HepG2 (cell line): ENCODE results near the gene PDCD2. TPM values are rescaled to one million over a fixed set of nuclear protein-coding genes. Genes with fewer than 3 reads are reported as not detected.

Experiments
- CBX1 ChIP-seq: IDR thresholded peaks from one replicate; pipeline ENCODE4 v1.6.1; 2016; ENCODE audit warnings: antibody characterized with exemption, low read depth
- GTF2F1 ChIP-seq: fragments of 150-350 bp; IDR thresholded peaks from 2 replicates; pipeline ENCODE4 v1.6.1; 2014; ENCODE audit warnings: low read length
- HNF4A ChIP-seq: sonication (generic); formaldehyde crosslinking; IDR thresholded peaks from 2 replicates; pipeline ENCODE4 v1.4.0; 2020; ENCODE audit warnings: missing genetic modification reagents
- HOXD1 ChIP-seq: sonication (generic); formaldehyde crosslinking; IDR thresholded peaks from 2 replicates; pipeline ENCODE4 v1.5.0; 2020; ENCODE audit warnings: missing genetic modification reagents
- JUNB ChIP-seq: sonication (generic); formaldehyde crosslinking; IDR thresholded peaks from 2 replicates; pipeline ENCODE4 v1.8.0; 2022; ENCODE audit warnings: missing genetic modification reagents, mild to moderate bottlenecking, borderline replicate concordance
- MEIS2 ChIP-seq: sonication (generic); formaldehyde crosslinking; IDR thresholded peaks from 2 replicates; pipeline ENCODE4 v1.9.0; 2021; ENCODE audit warnings: mild to moderate bottlenecking, missing genetic modification reagents
- NFE2L2 ChIP-seq: fragments of 150-350 bp; IDR thresholded peaks from 2 replicates; pipeline ENCODE4 v1.6.1; 2014; ENCODE audit warnings: low read length
- NFYB ChIP-seq: sonication (generic); formaldehyde crosslinking; IDR thresholded peaks from 2 replicates; pipeline ENCODE4 v1.4.0; 2020; ENCODE audit warnings: missing genetic modification reagents
- PAX8 ChIP-seq: sonication (generic); formaldehyde crosslinking; IDR thresholded peaks from 2 replicates; pipeline ENCODE4 v1.8.0; 2022; ENCODE audit warnings: mild to moderate bottlenecking, missing genetic modification reagents, borderline replicate concordance
- PRPF4 ChIP-seq: fragments of 200-400 bp; formaldehyde crosslinking; IDR thresholded peaks from 2 replicates; pipeline ENCODE4 v1.6.1; 2016; ENCODE audit warnings: low read length, low read depth; ENCODE audit not compliant: poor library complexity, severe bottlenecking
- RBFOX2 ChIP-seq: fragments of 200-400 bp; formaldehyde crosslinking; IDR thresholded peaks from 2 replicates; pipeline ENCODE4 v1.6.1; 2017; ENCODE audit warnings: low read depth, mild to moderate bottlenecking, low read length
- TBX2 ChIP-seq: sonication (generic); formaldehyde crosslinking; IDR thresholded peaks from 2 replicates; pipeline ENCODE4 v1.5.0; 2020; ENCODE audit warnings: missing genetic modification reagents, mild to moderate bottlenecking, borderline replicate concordance
- ZFP41 ChIP-seq: sonication (generic); formaldehyde crosslinking; IDR thresholded peaks from 2 replicates; pipeline ENCODE4 v1.4.0; 2020; ENCODE audit warnings: mild to moderate bottlenecking, missing genetic modification reagents, borderline replicate concordance
- ZNF274 ChIP-seq: sonication (generic); formaldehyde crosslinking; IDR thresholded peaks from 2 replicates; pipeline ENCODE4 v1.5.1; 2020; ENCODE audit warnings: mild to moderate bottlenecking, missing genetic modification reagents
- ZNF496 ChIP-seq: sonication (generic); formaldehyde crosslinking; IDR thresholded peaks from 2 replicates; pipeline ENCODE4 v1.8.1; 2023; ENCODE audit warnings: mild to moderate bottlenecking, moderate library complexity, missing genetic modification reagents; ENCODE audit not compliant: insufficient replicate concordance
- polyA plus RNA-seq, 8 experiments: library from polyadenylated mRNA; depleted of rRNA in 3 of 8; stranded (reverse) in 7 of 8; unstranded in 1 of 8; fragments of >200 nt; fragmentation: Illumina TruSeq in 4 of 8; extraction: Trizol in 4 of 8; gene quantifications; 2 replicates each; pipeline versions ENCODE4 v1.2.1 to v1.2.3, GENCODE V29; 2011 to 2016; ENCODE audit warnings: low read depth in 4 of 8, missing spikeins in 1 of 8, mixed read lengths in 1 of 8; ENCODE audit not compliant: insufficient read depth in 1 of 8
- total RNA-seq, 5 experiments: library from RNA; depleted of rRNA; stranded (reverse); fragments of >200 nt; fragmentation: Illumina TruSeq; extraction: Trizol; gene quantifications; 2 replicates each; pipeline ENCODE4 v1.2.3, GENCODE V29; 2016; ENCODE audit warnings: low read depth in 1 of 5
- TF ChIP-seq, protein P1 (sequence below): sonication (generic); formaldehyde crosslinking; IDR thresholded peaks from 2 replicates; pipeline ENCODE4 v1.5.0; 2020; ENCODE audit warnings: mild to moderate bottlenecking, low read depth, missing genetic modification reagents, borderline replicate concordance
- TF ChIP-seq, protein P2 (sequence below): sonication (generic); formaldehyde crosslinking; IDR thresholded peaks from 2 replicates; pipeline ENCODE4 v1.8.0; 2022; ENCODE audit warnings: missing genetic modification reagents, low read depth, mild to moderate bottlenecking, borderline replicate concordance
- TF ChIP-seq, protein P3 (sequence below): sonication (generic); formaldehyde crosslinking; IDR thresholded peaks from 2 replicates; pipeline ENCODE4 v1.5.0; 2020; ENCODE audit warnings: mild to moderate bottlenecking, missing genetic modification reagents, borderline replicate concordance
- TF ChIP-seq, protein P4 (sequence below): fragments of 450-650 bp; IDR thresholded peaks from 2 replicates; pipeline ENCODE4 v1.6.1; 2016

The PDCD2 gene
- total and polyA plus RNA-seq, 2 of the 13 experiments (the other 11 are each of a cell fraction or from before 2014, with no cell fraction given): 83.6 to 133 TPM

DNA sequence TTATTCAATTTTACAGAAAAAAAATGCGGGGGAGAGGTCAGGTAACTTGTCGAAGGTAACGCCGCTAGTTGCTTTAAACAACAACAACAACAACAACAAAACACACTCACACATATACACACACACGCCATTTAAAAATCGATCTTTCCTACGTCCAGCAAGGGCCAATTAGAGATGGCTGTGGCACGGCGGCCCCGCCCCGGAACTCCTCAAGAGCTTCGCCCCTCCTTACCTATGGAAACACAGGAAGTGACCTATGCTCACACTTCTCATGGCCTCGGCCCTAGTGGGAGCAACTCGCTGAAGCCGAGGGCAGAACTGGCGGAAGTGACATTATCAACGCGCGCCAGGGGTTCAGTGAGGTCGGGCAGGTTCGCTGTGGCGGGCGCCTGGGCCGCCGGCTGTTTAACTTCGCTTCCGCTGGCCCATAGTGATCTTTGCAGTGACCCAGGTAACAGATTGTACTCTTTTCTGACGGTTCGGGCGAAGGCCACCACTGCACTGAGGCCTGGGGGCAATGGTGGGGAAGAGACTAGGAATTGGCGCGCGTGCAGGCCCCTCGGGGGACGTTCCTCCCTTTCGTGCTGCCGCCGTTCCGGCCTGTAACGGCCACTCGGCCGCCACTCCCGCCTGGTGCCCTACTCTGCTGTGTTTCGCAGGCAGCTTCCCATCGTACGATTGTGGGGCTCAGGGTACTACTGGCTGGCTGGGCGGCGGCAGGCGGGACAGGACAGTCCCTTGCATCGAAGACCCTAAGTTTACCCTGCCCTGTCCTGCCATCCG, 30.2 kb downstream of the PDCD2 start, which contains the start of gene TBP (continued):
- TF ChIP-seq, protein P1, sequence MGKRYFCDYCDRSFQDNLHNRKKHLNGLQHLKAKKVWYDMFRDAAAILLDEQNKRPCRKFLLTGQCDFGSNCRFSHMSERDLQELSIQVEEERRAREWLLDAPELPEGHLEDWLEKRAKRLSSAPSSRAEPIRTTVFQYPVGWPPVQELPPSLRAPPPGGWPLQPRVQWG (CRISPR knock-in tag): no peak
- TF ChIP-seq NFE2L2 (no peak), GTF2F1 (no peak), ZNF496 (CRISPR knock-in tag) (no peak), ZFP41 (CRISPR knock-in tag) (no peak), CBX1 (no peak), TBX2 (CRISPR knock-in tag) (peak; percentile 92), ZNF274 (CRISPR knock-in tag) (peak; percentile 75; the same call in 1 of the 2 replicates), HNF4A (peak; percentile 92), PAX8 (CRISPR knock-in tag) (peak; percentile 35; the same call in 1 of the 2 replicates), NFYB (CRISPR knock-in tag) (peak; percentile 88), RBFOX2 (peak; percentile 92), PRPF4 (no peak), JUNB (no peak), HOXD1 (CRISPR knock-in tag) (peak; percentile 62; the same call in 1 of the 2 replicates), MEIS2 (CRISPR knock-in tag) (peak; percentile 69)
- TF ChIP-seq, protein P2, sequence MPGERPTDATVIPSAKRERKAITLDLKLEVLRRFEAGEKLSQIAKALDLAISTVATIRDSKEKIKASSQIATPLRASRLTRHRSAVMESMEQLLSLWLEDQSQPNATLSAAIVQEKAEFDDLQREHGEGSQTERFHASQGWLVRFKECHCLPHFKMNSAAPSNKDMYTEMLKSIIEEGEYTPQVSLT: 0 out of 2 replicates have a peak, but pooled peaks have one; percentile 52
- TF ChIP-seq, protein P3, sequence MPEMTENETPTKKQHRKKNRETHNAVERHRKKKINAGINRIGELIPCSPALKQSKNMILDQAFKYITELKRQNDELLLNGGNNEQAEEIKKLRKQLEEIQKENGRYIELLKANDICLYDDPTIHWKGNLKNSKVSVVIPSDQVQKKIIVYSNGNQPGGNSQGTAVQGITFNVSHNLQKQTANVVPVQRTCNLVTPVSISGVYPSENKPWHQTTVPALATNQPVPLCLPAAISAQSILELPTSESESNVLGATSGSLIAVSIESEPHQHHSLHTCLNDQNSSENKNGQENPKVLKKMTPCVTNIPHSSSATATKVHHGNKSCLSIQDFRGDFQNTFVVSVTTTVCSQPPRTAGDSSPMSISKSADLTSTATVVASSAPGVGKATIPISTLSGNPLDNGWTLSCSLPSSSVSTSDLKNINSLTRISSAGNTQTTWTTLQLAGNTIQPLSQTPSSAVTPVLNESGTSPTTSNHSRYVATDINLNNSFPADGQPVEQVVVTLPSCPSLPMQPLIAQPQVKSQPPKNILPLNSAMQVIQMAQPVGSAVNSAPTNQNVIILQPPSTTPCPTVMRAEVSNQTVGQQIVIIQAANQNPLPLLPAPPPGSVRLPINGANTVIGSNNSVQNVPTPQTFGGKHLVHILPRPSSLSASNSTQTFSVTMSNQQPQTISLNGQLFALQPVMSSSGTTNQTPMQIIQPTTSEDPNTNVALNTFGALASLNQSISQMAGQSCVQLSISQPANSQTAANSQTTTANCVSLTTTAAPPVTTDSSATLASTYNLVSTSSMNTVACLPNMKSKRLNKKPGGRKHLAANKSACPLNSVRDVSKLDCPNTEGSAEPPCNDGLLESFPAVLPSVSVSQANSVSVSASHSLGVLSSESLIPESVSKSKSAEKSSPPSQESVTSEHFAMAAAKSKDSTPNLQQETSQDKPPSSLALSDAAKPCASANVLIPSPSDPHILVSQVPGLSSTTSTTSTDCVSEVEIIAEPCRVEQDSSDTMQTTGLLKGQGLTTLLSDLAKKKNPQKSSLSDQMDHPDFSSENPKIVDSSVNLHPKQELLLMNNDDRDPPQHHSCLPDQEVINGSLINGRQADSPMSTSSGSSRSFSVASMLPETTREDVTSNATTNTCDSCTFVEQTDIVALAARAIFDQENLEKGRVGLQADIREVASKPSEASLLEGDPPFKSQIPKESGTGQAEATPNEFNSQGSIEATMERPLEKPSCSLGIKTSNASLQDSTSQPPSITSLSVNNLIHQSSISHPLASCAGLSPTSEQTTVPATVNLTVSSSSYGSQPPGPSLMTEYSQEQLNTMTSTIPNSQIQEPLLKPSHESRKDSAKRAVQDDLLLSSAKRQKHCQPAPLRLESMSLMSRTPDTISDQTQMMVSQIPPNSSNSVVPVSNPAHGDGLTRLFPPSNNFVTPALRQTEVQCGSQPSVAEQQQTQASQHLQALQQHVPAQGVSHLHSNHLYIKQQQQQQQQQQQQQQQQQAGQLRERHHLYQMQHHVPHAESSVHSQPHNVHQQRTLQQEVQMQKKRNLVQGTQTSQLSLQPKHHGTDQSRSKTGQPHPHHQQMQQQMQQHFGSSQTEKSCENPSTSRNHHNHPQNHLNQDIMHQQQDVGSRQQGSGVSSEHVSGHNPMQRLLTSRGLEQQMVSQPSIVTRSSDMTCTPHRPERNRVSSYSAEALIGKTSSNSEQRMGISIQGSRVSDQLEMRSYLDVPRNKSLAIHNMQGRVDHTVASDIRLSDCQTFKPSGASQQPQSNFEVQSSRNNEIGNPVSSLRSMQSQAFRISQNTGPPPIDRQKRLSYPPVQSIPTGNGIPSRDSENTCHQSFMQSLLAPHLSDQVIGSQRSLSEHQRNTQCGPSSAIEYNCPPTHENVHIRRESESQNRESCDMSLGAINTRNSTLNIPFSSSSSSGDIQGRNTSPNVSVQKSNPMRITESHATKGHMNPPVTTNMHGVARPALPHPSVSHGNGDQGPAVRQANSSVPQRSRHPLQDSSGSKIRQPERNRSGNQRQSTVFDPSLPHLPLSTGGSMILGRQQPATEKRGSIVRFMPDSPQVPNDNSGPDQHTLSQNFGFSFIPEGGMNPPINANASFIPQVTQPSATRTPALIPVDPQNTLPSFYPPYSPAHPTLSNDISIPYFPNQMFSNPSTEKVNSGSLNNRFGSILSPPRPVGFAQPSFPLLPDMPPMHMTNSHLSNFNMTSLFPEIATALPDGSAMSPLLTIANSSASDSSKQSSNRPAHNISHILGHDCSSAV (CRISPR knock-in tag): no peak
- TF ChIP-seq, protein P4, sequence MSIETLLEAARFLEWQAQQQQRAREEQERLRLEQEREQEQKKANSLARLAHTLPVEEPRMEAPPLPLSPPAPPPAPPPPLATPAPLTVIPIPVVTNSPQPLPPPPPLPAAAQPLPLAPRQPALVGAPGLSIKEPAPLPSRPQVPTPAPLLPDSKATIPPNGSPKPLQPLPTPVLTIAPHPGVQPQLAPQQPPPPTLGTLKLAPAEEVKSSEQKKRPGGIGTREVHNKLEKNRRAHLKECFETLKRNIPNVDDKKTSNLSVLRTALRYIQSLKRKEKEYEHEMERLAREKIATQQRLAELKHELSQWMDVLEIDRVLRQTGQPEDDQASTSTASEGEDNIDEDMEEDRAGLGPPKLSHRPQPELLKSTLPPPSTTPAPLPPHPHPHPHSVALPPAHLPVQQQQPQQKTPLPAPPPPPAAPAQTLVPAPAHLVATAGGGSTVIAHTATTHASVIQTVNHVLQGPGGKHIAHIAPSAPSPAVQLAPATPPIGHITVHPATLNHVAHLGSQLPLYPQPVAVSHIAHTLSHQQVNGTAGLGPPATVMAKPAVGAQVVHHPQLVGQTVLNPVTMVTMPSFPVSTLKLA: peak; percentile 69
